Thoracic aorta (tissue), 2 donors: Measurements from ENCODE around the gene SLC50A1. TPM values are rescaled to one million over a fixed set of nuclear protein-coding genes. Genes with fewer than 3 reads are reported as not detected.

Experiments used
- ATAC-seq: fragments of 150-250 bp; one replicate; pipeline ENCODE4 v1.8.0; 2017; ENCODE audit warnings: low read depth; ENCODE audit not compliant: insufficient number of reproducible peaks, low FRiP score
- DNase-seq: peaks from one replicate; pipeline ENCODE4 v3.0.0-alpha.2; 2020; ENCODE audit warnings: low spot score
- H3K27ac ChIP-seq, 2 donors: fragments of 200-600 bp; sonication (generic); 1 replicate in 1 of 2; 2 replicates in 1 of 2; pipeline ENCODE4 v1.5.1; 2016; ENCODE audit warnings: mild to moderate bottlenecking in 2 of 2, moderate library complexity in 2 of 2
- H3K27me3 ChIP-seq: fragments of 200-600 bp; sonication (generic); replicated peaks from 2 replicates; pipeline ENCODE4 v1.6.0; 2016; ENCODE audit warnings: mild to moderate bottlenecking; ENCODE audit not compliant: insufficient read depth
- H3K36me3 ChIP-seq: fragments of 200-600 bp; sonication (generic); one replicate; pipeline ENCODE4 v1.5.1; 2016
- H3K4me1 ChIP-seq, 2 donors: fragments of 200-600 bp; sonication (generic); 1 replicate in 1 of 2; 2 replicates in 1 of 2; pipeline versions ENCODE4 v1.5.1 to v1.6.0; 2016; ENCODE audit warnings: low read depth in 2 of 2, mild to moderate bottlenecking in 1 of 2; ENCODE audit not compliant: control insufficient read depth in 1 of 2
- H3K4me3 ChIP-seq: fragments of 200-600 bp; sonication (generic); 2 replicates; pipeline ENCODE4 v1.5.1; 2016; ENCODE audit warnings: mild to moderate bottlenecking
- H3K9me3 ChIP-seq: fragments of 200-600 bp; sonication (generic); 2 replicates; pipeline ENCODE4 v1.5.1; 2016
- total RNA-seq, 2 donors: library from RNA; depleted of rRNA; stranded (reverse); fragments of >200 nt; gene quantifications; one replicate each; pipeline versions ENCODE4 v1.1.0 to v1.2.3, GENCODE V29; 2016
- TF ChIP-seq, protein P1 (sequence below): fragments of 200-600 bp; sonication (generic); IDR thresholded peaks from one replicate; pipeline ENCODE4 v1.5.1; 2019; ENCODE audit warnings: antibody characterized with exemption

SLC50A1 gene
- total RNA-seq, 2 donors from 2014 or later = 13.0 to 22.2 TPM

- ATAC-seq = no peak
- no peak overlapping the region for H3K4me3 ChIP-seq
- TF ChIP-seq, protein P1, sequence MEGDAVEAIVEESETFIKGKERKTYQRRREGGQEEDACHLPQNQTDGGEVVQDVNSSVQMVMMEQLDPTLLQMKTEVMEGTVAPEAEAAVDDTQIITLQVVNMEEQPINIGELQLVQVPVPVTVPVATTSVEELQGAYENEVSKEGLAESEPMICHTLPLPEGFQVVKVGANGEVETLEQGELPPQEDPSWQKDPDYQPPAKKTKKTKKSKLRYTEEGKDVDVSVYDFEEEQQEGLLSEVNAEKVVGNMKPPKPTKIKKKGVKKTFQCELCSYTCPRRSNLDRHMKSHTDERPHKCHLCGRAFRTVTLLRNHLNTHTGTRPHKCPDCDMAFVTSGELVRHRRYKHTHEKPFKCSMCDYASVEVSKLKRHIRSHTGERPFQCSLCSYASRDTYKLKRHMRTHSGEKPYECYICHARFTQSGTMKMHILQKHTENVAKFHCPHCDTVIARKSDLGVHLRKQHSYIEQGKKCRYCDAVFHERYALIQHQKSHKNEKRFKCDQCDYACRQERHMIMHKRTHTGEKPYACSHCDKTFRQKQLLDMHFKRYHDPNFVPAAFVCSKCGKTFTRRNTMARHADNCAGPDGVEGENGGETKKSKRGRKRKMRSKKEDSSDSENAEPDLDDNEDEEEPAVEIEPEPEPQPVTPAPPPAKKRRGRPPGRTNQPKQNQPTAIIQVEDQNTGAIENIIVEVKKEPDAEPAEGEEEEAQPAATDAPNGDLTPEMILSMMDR = no peak
- H3K9me3 ChIP-seq = no peaks in the 10 kb centered on the region
- peaks cover 6 to 27% of the 10 kb centered on the region in 2 donors for H3K4me1 ChIP-seq
- H3K27me3 ChIP-seq = no peaks in the 10 kb centered on the region
- peaks cover 7% of the 10 kb centered on the region for H3K36me3 ChIP-seq
- no peak overlapping the region for H3K27ac ChIP-seq
- no peak for DNase-seq
These were observed 33.9 kb downstream of the SLC50A1 start for GRCh38 chr1:155169541-155169940.

GRCh38 chr1:155170101-155170785 lies 34.6 kb downstream of the SLC50A1 start:
- DNase-seq = no peak

DNA sequence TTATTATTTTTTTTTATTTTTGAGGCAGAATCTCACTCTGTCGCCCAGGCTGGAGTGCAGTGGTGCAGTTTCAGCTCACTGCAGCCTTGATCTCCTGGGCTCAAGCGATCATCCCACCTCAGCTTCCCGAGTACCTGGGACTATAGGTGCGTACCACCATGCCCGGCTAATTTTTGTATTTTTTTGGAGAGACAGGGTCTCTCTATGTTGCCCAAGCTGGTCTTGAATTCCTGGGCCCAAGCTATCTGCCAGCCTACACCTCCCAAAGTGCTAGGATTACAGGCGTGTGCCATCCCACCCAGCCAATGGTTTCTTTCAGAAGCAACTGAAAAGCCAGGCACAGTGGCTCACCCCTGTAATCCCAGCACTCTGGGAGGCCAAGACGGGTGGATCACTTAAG lies 35.2 kb downstream of the SLC50A1 start:
- TF ChIP-seq, protein P1 = no peak
- Histone ChIP-seq H3K9me3 (no peaks in the 10 kb centered on the region), H3K27ac (no peak overlapping the region), H3K4me1 (peaks cover 6 to 31% of the 10 kb centered on the region in 2 donors), H3K36me3 (peaks cover 7% of the 10 kb centered on the region), H3K27me3 (no peaks in the 10 kb centered on the region), H3K4me3 (no peak overlapping the region)
- no peak for DNase-seq
- no peak for ATAC-seq

More at GRCh38 chr1:155170101-155170785, 34.6 kb downstream of the SLC50A1 start:
- no peak for ATAC-seq
- H3K27me3 ChIP-seq = no peaks in the 10 kb centered on the region
- H3K36me3 ChIP-seq = peaks cover 7% of the 10 kb centered on the region
- no peak overlapping the region for H3K27ac ChIP-seq
- H3K9me3 ChIP-seq = no peaks in the 10 kb centered on the region
- H3K4me1 ChIP-seq = peaks cover 6 to 31% of the 10 kb centered on the region in 2 donors
- no peak overlapping the region for H3K4me3 ChIP-seq
- TF ChIP-seq, protein P1 = no peak

GRCh38 chr1:155171836-155172731 lies 36.4 kb downstream of the SLC50A1 start:
- Histone ChIP-seq H3K36me3 (peaks cover 7% of the 10 kb centered on the region), H3K4me1 (peaks cover 10 to 35% of the 10 kb centered on the region in 2 donors), H3K4me3 (peak overlapping the region; percentile 78), H3K27me3 (no peaks in the 10 kb centered on the region), H3K27ac (peak overlapping the region; percentile 82 to 91), H3K9me3 (no peaks in the 10 kb centered on the region)
- TF ChIP-seq, protein P1 = no peak
- DNase-seq (no peak), ATAC-seq (no peak)
